Inferior parietal cortex (tissue), 1 donor: Measurements from ENCODE around the gene YTHDF1.
"Not testable (repeated sequence)": the region's sequence is repeated elsewhere in the genome, so short reads cannot be mapped to it uniquely, and the experiment has no call there.

Experiments used
- DNase-seq: peaks from one replicate; pipeline ENCODE4 v3.0.0-alpha.2; 2016; ENCODE audit errors: extremely low spot score

The YTHDF1 gene

DNA sequence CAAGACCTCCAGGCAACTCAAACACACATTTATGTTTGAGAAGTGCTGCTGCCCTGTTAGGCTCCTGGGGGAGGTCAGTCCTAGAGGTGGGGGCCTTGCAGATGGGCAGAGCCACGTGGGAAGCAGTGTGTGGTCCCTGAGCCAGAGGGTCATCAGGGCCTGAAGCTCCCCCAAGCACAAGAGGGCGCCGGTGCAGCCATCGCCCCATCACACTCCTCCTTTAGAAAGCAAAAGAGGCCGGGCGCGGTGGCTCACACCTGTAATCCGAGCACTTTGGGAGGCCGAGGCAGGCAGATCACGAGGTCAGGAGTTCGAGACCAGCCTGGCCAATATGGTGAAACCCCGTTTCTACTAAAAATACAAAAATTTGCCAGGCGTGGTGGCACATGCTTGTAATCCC is 58.5 kb downstream of the YTHDF1 start:
- DNase-seq = not testable (repeated sequence)

DNA sequence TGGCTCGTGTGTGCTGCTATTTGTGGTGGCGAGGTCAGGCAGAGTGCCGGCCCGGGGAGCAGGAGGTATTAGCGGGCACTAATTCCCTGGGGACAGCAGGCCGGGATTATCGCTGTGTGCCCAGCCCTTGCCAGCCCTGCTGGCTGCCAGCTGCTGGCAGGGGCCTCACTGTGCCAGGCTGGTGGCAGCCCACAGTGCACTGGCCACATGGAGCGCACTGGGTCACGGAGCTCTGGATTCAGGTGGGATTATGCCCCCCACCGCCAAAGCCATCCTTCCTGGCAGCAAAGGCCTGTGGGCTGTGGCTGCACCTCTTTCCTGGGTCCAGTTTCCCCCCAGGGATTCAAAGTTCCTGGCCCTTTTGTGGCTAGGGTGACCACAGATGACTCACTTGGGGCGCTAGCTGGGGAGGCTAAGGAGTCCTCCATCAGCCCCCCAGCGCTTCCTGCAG is 59.7 kb downstream of the YTHDF1 start:
- DNase-seq = no peak

DNA sequence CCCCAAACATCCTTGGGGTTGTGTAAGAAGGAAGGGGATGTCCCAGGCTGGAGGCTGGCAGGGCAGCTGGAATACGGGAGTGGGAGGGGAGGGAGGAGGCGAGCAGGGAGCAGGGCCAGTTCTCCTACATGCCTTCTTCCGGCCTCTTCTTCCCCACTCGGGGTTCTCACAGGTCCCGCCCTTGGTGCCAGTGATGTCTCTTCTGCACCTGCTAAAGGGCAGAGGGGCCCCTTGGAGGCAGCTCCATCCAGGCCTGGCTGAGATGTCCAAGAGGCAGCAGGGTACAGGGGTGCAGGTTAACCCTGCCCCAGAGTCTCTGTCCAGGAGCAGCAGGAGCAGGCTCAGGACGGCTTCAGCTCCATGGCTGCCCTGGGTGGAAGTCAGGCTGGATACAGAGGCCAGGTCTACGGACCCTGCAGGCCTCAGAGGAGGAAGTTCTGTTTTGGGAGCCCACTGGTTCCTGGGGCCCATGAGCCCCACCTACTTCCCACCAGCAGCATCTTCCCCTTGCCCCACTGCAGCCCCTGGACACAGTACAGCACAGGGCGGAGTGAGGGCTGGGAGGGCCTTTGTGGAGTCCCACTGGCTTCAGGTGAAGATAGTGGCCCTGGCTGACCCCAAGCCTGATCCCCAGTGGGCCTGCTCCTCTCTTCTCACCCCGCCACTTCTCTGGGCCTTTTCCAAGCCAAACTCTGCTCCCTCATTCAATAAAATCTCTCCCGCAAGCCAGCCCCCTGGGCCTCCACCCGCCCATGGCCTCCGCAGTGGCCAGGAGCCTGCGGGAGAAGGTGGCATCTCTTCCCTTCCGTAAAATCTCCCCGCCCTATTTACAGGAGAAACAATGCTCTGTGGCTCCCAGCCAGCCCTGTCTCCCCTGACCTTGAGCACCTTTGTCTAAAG is 60.4 kb downstream of the YTHDF1 start:
- no peak for DNase-seq

GRCh38 chr20:63154395-63154794 is 61.5 kb downstream of the YTHDF1 start:
- no peak for DNase-seq

GRCh38 chr20:63153254-63154221 is 62.4 kb downstream of the YTHDF1 start:
- DNase-seq = no peak

DNA sequence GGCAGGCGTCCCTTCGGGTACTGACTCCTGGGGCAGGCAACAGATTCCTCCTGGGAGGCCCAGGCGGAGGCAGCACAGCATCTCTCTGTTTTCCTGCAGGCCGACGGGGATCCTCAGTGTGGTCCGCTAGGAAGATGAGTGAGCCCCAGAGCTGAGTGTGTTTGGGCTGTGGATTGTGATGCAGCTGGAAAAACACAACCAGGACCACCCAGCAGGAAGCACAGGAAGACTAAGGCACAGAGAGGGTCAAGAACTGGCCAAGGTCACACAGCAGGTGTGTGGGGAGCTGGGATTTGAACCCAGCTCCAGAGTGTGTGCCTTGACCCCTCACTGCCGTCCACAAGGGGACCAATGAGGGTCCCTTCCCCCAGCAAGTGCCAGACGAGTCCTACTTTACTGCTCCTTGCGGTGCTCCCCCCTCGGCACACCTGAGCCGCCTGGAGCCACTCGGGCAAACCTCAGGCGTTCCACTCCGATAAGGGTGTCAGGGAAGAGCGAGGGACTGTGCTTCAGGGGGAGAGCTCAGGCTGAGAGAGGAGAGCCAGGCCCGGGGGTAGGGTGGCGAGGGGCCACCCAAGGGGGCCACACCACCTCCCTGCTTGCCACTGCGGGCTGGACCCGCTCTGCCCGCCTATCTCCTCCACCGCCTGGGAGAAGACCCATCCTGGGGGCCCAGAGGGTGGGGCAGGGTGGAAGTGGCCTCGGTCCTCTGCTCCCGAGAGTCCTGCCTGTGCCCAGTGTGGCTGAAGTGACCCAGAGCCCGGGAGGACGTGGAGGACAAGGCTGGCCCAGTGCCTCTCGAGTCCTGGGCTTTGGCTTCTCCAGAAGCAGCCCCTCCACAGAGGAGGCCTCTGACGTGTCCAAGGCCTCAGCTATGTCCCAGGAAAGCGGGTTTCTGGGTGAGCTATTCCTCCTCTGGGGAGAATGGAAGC is 63.3 kb downstream of the YTHDF1 start:
- DNase-seq = no peak

GRCh38 chr20:63151554-63152321 is 64.2 kb downstream of the YTHDF1 start:
- DNase-seq = peak; percentile 12

GRCh38 chr20:63150911-63151531 is 64.9 kb downstream of the YTHDF1 start:
- DNase-seq = no peak

DNA sequence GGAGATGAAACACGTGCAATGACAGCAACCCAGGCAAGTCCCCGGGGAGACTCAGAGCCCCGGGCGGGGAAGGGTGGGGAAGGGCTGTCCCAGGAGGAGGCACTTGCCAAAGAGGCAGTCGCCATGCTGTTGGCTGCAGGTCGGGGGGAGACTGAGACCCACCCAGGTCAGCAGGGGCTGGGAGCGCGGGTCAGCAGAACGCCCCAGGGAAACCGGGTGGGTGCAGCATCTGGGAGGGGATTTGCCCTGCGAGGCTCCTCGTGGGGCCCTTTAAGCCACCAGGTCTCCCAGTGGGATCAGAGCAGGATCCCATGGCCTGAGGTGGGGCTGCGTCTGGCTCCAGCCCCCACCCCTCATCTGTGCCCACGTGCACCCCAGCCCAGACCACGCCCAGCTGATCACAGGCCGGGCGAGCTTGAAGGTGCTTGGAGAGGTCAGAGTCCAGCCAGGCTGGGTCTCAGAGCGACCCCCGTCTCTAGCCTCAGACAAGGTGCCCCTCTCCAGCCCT is 65.5 kb downstream of the YTHDF1 start:
- DNase-seq = no peak

DNA sequence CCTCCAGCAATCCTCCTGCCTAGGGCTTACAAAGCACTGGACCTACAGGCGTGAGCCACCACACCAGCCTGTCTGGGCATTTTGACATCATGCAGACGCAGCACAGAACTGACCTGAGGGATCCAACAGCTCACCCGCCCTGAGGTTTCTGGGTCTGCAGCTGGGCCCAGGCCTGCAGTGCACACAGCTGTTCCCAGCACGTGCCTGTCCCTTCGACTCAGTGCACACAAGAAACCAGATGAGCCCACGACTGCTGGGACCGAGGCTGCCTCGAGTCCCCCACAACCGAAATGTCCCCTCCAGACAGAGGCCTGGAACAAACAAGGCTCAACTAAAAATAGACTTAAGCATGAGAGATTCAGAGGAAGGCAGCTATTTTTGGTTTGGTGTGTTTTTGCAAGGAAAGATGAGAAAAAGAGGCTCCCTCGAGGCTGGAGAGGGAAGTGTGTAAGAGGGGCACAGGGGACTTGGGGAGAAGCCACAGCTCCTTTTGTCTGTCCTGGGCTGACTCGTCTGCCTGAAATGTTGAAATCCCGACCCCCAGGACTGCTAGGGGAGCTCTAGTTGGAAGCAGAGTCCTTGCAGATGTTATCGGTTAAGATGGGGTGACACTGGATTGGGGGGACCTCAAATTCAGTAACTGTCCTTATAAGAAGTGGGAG is 66.3 kb downstream of the YTHDF1 start:
- DNase-seq = no peak

DNA sequence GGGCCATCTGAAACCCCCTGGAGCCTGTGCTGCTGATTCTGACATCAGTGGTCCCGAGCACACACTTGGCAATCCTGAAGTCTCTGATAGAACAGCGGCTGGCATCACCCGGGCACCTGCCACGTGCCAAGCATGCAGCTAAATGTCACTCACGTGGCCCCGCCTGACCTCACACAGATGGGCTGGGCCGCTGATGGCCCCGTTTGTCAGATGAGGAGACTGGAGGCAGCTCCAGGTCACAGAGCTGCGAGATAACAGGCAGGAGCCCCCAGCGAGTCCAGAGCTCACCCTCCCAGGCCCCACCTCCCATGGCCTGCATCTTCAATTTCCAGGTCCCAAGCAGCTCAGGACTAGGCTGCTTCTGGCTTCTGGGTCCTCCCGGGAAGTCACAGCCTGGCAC is 67.2 kb downstream of the YTHDF1 start:
- no peak for DNase-seq

- DNase-seq = no peak
These were observed 68.4 kb downstream of the YTHDF1 start for GRCh38 chr20:63147532-63147931.
